ENCODE data around the gene IFNA6.

Gene IFNA6

DNA sequence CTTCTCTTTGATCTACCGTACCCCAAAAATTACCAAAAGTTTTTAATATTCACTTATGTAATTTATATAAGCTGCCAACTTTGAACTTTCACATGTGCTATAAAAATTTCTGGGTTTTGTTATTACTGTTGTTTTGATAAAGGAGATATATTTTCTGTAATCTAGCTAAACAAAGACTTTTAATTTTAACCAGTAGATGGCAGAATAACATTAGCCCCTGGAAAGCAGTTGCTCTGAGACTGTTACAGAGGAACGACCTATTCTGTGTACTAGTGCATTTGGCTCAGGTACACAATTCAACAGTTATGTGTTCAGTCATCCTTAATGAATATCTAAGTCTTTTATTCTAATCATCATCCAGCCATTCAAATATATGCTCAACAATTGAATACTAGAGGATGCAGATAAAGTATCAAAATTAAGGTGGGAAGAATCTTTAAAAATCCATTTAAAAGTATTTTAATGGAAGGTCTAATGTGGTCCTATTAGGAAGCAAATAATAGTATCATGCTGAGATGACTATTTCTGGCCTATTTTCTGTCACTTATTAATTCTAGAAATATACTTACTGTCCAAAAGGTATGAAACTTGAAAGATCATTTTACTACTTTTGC, 24.1 kb downstream of the IFNA6 start:
- H3K4me3 ChIP-seq (ENCODE audit: low read length): no peak overlapping the region
- TF ChIP-seq, protein P1, sequence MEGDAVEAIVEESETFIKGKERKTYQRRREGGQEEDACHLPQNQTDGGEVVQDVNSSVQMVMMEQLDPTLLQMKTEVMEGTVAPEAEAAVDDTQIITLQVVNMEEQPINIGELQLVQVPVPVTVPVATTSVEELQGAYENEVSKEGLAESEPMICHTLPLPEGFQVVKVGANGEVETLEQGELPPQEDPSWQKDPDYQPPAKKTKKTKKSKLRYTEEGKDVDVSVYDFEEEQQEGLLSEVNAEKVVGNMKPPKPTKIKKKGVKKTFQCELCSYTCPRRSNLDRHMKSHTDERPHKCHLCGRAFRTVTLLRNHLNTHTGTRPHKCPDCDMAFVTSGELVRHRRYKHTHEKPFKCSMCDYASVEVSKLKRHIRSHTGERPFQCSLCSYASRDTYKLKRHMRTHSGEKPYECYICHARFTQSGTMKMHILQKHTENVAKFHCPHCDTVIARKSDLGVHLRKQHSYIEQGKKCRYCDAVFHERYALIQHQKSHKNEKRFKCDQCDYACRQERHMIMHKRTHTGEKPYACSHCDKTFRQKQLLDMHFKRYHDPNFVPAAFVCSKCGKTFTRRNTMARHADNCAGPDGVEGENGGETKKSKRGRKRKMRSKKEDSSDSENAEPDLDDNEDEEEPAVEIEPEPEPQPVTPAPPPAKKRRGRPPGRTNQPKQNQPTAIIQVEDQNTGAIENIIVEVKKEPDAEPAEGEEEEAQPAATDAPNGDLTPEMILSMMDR (conservative IDR thresholded peaks at IDR 0.05; ENCODE audit: low read length): peak; percentile 72
- DNase-seq (ENCODE audit: low read depth): peak; percentile 46

DNA sequence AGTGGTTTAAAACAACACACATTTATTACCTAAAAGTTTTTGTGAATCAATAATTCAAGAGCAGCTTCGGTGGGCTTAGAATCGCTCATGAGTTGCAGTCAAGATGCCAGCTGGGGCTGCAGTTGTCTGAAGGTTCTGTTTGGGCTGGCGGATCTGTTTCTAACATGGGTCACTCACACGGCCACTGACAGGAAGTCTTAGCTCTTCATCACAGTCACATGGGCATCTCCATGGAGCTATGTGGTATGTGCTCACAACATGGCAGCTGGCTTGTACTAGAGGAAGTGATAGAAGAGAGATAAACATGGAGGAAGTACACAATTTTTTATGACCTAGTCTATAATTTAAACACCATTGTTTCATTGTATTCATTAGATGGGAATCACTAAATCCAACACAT, 26.6 kb downstream of the IFNA6 start:
- TF ChIP-seq, protein P1 (conservative IDR thresholded peaks at IDR 0.05; ENCODE audit: low read length): no peak
- H3K4me3 ChIP-seq (ENCODE audit: low read length): no peak overlapping the region
- DNase-seq (ENCODE audit: low read depth): no peak

DNA sequence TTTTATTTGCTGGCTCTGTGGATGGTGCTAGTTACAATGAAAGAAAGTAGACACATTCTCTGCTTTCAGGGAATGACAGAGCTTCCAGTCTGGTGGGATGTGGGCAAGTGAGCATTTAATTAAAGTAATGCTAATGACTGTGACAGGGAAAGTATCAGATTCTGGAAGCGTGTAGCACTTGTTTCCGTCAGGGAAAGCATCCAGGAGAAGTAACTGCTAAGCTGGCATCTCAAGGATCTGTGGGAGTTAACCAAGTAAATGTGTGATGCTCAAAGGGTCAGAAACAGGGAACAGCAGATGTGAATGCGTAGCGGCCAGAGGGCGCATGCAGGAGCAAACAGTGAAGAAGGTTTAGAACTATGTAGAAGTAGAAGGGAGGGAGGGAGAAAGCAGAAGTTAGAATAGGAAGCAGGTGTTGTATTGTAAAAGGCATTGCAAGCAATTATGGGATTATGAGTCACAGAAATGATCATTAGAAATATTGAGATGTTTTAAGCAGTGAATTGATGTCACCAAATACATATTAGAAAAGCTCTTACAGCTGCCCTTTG, 27.7 kb downstream of the IFNA6 start:
- TF ChIP-seq, protein P1 (conservative IDR thresholded peaks at IDR 0.05; ENCODE audit: low read length): no peak
- no peak for DNase-seq (ENCODE audit: low read depth)
- no peak overlapping the region for H3K4me3 ChIP-seq (ENCODE audit: low read length)

DNA sequence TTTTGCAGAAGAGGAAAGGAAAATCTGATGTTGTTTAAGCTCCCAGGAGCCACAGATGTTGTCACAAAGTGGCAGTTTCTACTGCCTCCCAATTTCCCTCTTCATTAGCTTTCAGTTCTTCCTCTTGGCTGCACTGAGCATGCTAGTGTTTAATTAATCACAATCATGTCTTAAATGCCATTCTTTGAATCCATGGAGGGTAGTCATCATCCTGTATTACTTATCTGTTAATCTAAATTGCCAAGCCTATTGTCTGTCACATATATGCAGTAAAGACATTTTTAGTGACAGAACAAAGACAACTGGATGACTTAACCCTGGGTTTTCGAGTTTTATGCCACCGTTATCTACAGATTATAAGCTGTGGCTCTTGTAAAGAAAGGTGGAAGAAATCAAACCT, 30.2 kb downstream of the IFNA6 start:
- H3K4me3 ChIP-seq (ENCODE audit: low read length): no peak overlapping the region
- TF ChIP-seq, protein P1 (conservative IDR thresholded peaks at IDR 0.05; ENCODE audit: low read length): no peak
- DNase-seq (ENCODE audit: low read depth): no peak

DNA sequence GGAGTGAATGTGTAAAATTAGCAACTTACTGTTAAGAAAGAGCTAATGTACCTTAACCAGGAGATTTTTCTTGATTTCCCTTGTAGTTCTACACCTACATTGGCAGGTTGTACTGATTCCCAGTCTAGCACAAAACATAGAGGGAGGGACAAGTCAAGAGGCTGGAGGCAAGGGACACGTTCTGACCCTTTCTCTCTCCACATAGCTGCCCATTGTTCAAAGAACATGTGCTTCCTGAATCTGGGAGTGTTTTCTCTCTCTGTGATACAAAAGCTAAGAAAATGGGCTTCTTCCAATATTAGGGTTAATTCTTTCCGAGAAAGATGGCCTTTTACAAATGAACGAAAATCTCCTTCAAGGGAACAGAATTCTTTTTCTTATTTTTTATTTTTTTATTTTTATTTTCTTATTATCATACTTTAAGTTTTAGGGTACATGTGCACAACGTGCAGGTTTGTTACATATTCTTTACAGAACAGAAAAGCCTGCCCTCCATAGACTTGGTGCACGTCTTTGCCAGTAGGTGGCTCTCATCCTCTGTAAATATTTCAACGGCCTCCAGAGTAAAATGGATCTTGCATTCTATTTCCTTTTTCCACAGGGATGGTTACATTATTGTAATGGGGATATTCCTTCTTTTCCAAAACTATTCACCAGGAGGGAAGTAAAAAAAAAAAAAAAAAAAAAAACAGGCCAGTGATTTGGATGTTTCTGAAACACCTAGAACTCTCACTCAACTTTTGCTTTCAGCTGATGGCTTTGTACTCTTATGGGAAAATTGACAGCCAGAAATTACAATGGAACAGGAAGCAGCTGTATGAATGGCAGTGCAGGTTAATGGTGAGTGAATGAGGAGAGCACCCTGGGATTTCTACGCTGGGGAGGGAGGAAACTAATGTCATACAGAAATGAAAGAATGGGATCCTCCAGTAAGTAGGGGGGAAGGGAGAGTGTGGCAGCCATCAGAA, 32.4 kb downstream of the IFNA6 start:
- no peak overlapping the region for H3K4me3 ChIP-seq (ENCODE audit: low read length)
- TF ChIP-seq, protein P1 (conservative IDR thresholded peaks at IDR 0.05; ENCODE audit: low read length): peak; percentile 74
- DNase-seq (ENCODE audit: low read depth): peak; percentile 49

DNA sequence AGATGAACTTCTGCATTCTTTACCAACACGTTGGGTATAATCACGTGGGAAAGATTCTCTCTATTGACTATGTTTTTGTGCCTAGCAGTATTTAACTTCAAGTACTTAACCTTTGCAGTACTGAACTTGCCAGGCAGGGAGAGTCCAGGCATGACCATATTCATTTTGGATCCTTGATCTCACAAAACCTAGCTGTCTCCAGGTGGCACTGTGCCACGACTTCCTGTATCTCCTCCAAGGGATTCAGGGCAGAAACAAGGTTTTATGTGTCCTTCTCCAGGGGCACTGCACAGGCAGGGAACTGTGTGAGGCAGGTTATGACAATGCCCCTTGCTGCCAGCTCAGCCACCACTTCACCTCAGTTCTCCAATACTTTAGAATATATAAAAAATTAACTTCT, 33.8 kb downstream of the IFNA6 start:
- TF ChIP-seq, protein P1 (conservative IDR thresholded peaks at IDR 0.05; ENCODE audit: low read length): no peak
- no peak overlapping the region for H3K4me3 ChIP-seq (ENCODE audit: low read length)
- no peak for DNase-seq (ENCODE audit: low read depth)
